Right lobe of liver (tissue), 4 donors: ENCODE results near the gene IL18BP.

Experiments
- POLR2A ChIP-seq: fragments of 450-650 bp; IDR thresholded peaks from one replicate; pipeline ENCODE4 v1.6.1; 2017; ENCODE audit warnings: antibody characterized with exemption, mild to moderate bottlenecking
- TF ChIP-seq, protein P1 (sequence below), 4 donors: fragments of 200-600 bp in 3 of 4; fragments of 450-650 bp in 1 of 4; IDR thresholded peaks; one replicate each; pipeline versions ENCODE4 v1.5.1 to v1.8.0; 2016 to 2022; ENCODE audit warnings: antibody characterized with exemption in 4 of 4, mild to moderate bottlenecking in 2 of 4
- donor health status: DM: no; HTN: no; CAD: no.
- donor health status: DM: no; HTN: no; CAD: no.
- donor health status: DM: no; HTN: yes; CAD: no.

DNA sequence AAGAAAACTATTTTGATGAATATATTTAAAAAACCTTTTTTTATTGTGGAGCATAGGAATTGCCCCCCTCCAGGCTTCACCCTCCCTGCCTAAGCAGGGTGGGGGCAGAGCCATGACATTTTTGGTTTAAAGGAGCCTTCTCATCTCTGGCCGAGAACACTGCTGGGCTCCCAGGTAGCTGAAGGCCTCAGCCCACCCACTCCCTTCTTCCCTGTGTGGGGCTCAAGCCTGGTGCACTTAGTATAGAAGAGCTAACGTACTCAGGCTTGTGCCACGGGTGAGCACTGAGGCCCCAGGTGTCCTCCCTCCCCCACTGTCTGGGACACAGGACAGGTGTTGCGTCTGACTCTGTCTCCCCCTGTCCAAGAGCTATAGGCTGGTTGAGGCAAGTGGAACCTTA is 2.2 kb upstream of the IL18BP start:
- TF ChIP-seq, protein P1, sequence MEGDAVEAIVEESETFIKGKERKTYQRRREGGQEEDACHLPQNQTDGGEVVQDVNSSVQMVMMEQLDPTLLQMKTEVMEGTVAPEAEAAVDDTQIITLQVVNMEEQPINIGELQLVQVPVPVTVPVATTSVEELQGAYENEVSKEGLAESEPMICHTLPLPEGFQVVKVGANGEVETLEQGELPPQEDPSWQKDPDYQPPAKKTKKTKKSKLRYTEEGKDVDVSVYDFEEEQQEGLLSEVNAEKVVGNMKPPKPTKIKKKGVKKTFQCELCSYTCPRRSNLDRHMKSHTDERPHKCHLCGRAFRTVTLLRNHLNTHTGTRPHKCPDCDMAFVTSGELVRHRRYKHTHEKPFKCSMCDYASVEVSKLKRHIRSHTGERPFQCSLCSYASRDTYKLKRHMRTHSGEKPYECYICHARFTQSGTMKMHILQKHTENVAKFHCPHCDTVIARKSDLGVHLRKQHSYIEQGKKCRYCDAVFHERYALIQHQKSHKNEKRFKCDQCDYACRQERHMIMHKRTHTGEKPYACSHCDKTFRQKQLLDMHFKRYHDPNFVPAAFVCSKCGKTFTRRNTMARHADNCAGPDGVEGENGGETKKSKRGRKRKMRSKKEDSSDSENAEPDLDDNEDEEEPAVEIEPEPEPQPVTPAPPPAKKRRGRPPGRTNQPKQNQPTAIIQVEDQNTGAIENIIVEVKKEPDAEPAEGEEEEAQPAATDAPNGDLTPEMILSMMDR (IDR thresholded peaks at IDR 0.05): no peak
- no peak for TF ChIP-seq POLR2A
